Transverse colon (tissue), 3 donors: Measurements from ENCODE around the gene TLK1.

Experiments used
- POLR2A ChIP-seq: fragments of 450-650 bp; IDR thresholded peaks from one replicate; pipeline ENCODE4 v1.6.1; 2016; ENCODE audit warnings: antibody characterized with exemption, mild to moderate bottlenecking, moderate library complexity
- TF ChIP-seq, protein P1 (sequence below), 5 experiments: fragments of 200-600 bp in 3 of 5; fragments of 450-650 bp in 2 of 5; sonication (generic) in 3 of 5; IDR thresholded peaks; 1 replicate in 2 of 5; 2 replicates in 3 of 5; pipeline ENCODE4 v1.5.1; 2016 to 2017; ENCODE audit warnings: antibody characterized with exemption in 5 of 5, inconsistent platforms in 3 of 5, mild to moderate bottlenecking in 2 of 5, moderate library complexity in 1 of 5

DNA sequence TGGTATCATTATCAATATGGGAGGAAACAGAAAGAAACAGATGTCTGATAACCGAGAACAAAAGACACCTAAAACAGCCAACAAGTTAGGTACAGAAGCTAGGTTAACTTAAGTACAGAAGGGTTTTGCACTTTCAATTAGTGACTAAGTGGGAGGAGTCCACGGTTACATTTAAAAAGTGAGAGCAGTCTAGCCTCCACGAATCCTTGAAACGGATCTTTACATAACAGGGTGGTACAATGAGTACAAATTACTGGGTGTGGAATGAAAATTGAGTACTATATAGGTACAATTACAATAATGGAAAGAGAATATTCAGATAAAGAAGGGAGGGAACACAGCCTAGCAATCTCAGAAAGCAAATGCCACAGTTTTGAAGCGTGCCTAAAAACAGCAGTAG lies 76.6 kb downstream of the TLK1 start:
- TF ChIP-seq, protein P1, sequence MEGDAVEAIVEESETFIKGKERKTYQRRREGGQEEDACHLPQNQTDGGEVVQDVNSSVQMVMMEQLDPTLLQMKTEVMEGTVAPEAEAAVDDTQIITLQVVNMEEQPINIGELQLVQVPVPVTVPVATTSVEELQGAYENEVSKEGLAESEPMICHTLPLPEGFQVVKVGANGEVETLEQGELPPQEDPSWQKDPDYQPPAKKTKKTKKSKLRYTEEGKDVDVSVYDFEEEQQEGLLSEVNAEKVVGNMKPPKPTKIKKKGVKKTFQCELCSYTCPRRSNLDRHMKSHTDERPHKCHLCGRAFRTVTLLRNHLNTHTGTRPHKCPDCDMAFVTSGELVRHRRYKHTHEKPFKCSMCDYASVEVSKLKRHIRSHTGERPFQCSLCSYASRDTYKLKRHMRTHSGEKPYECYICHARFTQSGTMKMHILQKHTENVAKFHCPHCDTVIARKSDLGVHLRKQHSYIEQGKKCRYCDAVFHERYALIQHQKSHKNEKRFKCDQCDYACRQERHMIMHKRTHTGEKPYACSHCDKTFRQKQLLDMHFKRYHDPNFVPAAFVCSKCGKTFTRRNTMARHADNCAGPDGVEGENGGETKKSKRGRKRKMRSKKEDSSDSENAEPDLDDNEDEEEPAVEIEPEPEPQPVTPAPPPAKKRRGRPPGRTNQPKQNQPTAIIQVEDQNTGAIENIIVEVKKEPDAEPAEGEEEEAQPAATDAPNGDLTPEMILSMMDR (IDR thresholded peaks at IDR 0.05): no peak
- TF ChIP-seq POLR2A: no peak
